K562 (cell line): ENCODE results near the gene GTPBP2. TPM values are rescaled to one million over a fixed set of nuclear protein-coding genes. Genes with fewer than 3 reads are reported as not detected.

Experiments used
- CBX8 ChIP-seq: fragments of 200-600 bp; sonication (generic); IDR thresholded peaks from 2 replicates; pipeline ENCODE4 v1.6.1; 2012; ENCODE audit warnings: borderline replicate concordance, mixed run types, low read depth, mild to moderate bottlenecking, moderate library complexity, mixed read lengths, low read length, control low read depth, inconsistent platforms; ENCODE audit not compliant: poor library complexity, severe bottlenecking; ENCODE audit errors: extremely low read depth
- E2F5 ChIP-seq: sonication (generic); formaldehyde crosslinking; IDR thresholded peaks from 2 replicates; pipeline ENCODE4 v1.8.0; 2022; ENCODE audit warnings: mild to moderate bottlenecking, missing genetic modification reagents
- FOXJ2 ChIP-seq: fragments of 200-800 bp; sonication (Bioruptor generic); IDR thresholded peaks from 2 replicates; pipeline ENCODE4 v1.6.1; 2016; ENCODE audit warnings: missing genetic modification characterization, missing compliant biosample characterization
- HMGN3 ChIP-seq: IDR thresholded peaks from 2 replicates; pipeline ENCODE4 v1.6.1; 2011; ENCODE audit warnings: borderline replicate concordance, low read depth, mild to moderate bottlenecking, mixed read lengths, low read length; ENCODE audit not compliant: insufficient read length; ENCODE audit errors: extremely low read depth
- NCOA4 ChIP-seq: fragments of 450-650 bp; IDR thresholded peaks from 2 replicates; pipeline ENCODE4 v1.6.1; 2018; ENCODE audit warnings: mild to moderate bottlenecking; ENCODE audit not compliant: partially characterized antibody
- NRF1 ChIP-seq, 2 experiments: fragments of 450-650 bp; IDR thresholded peaks in 1 of 2; conservative IDR thresholded peaks in 1 of 2; 2 replicates each; pipeline ENCODE4 v1.6.1; 2014; ENCODE audit warnings: mild to moderate bottlenecking in 2 of 2
- OTX1 ChIP-seq: fragments of 450-650 bp; formaldehyde crosslinking; IDR thresholded peaks from 2 replicates; pipeline ENCODE4 v1.4.0; 2022; ENCODE audit warnings: mild to moderate bottlenecking
- PCBP1 ChIP-seq: fragments of 200-400 bp; formaldehyde crosslinking; IDR thresholded peaks from 2 replicates; pipeline ENCODE4 v1.6.1; 2018; ENCODE audit warnings: mild to moderate bottlenecking, low read depth, low read length; ENCODE audit not compliant: poor library complexity, severe bottlenecking
- SMAD3 ChIP-seq: fragments of 450-650 bp; formaldehyde crosslinking; conservative IDR thresholded peaks from 2 replicates; pipeline ENCODE4 v1.4.0; 2020; ENCODE audit warnings: mild to moderate bottlenecking
- ZBTB5 ChIP-seq: fragments of 450-650 bp; IDR thresholded peaks from 2 replicates; pipeline ENCODE4 v1.6.1; 2017; ENCODE audit warnings: antibody characterized with exemption
- ZNF655 ChIP-seq: fragments of 250-450 bp; sonication (Bioruptor Pico); IDR thresholded peaks from 2 replicates; pipeline ENCODE4 v1.5.0; 2021
- ZNF668 ChIP-seq: fragments of 250-450 bp; sonication (Bioruptor Pico); IDR thresholded peaks from 2 replicates; pipeline ENCODE4 v1.8.0; 2022; ENCODE audit warnings: mild to moderate bottlenecking, inconsistent platforms
- polyA plus RNA-seq, 8 experiments: library from polyadenylated mRNA; depleted of rRNA in 4 of 8; stranded (reverse) in 5 of 8; unstranded in 3 of 8; fragments of >200 nt; fragmentation: Nextera tagmentation in 2 of 8; fragmentation: Illumina TruSeq in 1 of 8; extraction: Ambion mirVana in 2 of 8; extraction: Trizol in 1 of 8; gene quantifications; 2 replicates each; pipeline versions ENCODE4 v1.2.1 to v1.2.3, GENCODE V29; 2011 to 2014; ENCODE audit warnings: inconsistent platforms in 1 of 8, missing spikeins in 1 of 8
- total RNA-seq, 7 experiments: library from RNA; depleted of rRNA in 6 of 7; stranded (reverse); fragments of >200 nt in 6 of 7; fragmentation: Illumina TruSeq in 2 of 7; extraction: Trizol in 2 of 7; gene quantifications; 2 replicates each; pipeline versions ENCODE4 v1.2.1 to v1.2.3, GENCODE V29; 2011 to 2021; ENCODE audit warnings: low replicate concordance in 1 of 7
- TF ChIP-seq, protein P1 (sequence below): fragments of 250-450 bp; sonication (Bioruptor Pico); IDR thresholded peaks from 2 replicates; pipeline ENCODE4 v1.8.0; 2022; ENCODE audit warnings: moderate library complexity, mild to moderate bottlenecking, inconsistent platforms
- TF ChIP-seq, protein P2 (sequence below): IDR thresholded peaks from 3 replicates; pipeline ENCODE4 v1.6.1; 2011; ENCODE audit warnings: borderline replicate concordance, mild to moderate bottlenecking; ENCODE audit not compliant: insufficient read length, insufficient read depth
- TF ChIP-seq, protein P3 (sequence below): sonication (generic); formaldehyde crosslinking; IDR thresholded peaks from 2 replicates; pipeline ENCODE4 v1.9.0; 2022; ENCODE audit warnings: mild to moderate bottlenecking, missing genetic modification reagents

Gene GTPBP2
- total and polyA plus RNA-seq, 9 of the 15 experiments (the other 6 are each of a cell fraction or from before 2014, with no cell fraction given) = 48.4 to 196 (median 111) TPM

GRCh38 chr6:43629505-43630300 lies 639 bp upstream of the GTPBP2 start (continued):
- TF ChIP-seq ZNF668 (CRISPR knock-in tag) (peak; percentile 81; the same call in 1 of the 2 replicates), SMAD3 (0 out of 2 replicates have a peak, but pooled peaks have one; percentile 75), HMGN3 (peak; percentile 51), ZNF655 (CRISPR knock-in tag) (0 out of 2 replicates have a peak, but pooled peaks have one; percentile 16), OTX1 (peak; percentile 53; the same call in 1 of the 2 replicates), NCOA4 (no peak), E2F5 (CRISPR knock-in tag) (no peak), FOXJ2 (tag) (peak; percentile 9; the same call in 1 of the 2 replicates), PCBP1 (no peak), ZBTB5 (no peak), NRF1 (conservative IDR thresholded peaks at IDR 0.05 in 1 of 2, IDR thresholded peaks at IDR 0.05 in 1 of 2) (peak; percentile 42 to 47; a peak in 3 of 4 replicates), CBX8 (no peak)
- TF ChIP-seq, protein P1, sequence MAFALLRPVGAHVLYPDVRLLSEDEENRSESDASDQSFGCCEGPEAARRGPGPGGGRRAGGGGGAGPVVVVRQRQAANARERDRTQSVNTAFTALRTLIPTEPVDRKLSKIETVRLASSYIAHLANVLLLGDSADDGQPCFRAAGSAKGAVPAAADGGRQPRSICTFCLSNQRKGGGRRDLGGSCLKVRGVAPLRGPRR = 0 out of 2 replicates have a peak, but pooled peaks have one; percentile 9
- TF ChIP-seq, protein P2, sequence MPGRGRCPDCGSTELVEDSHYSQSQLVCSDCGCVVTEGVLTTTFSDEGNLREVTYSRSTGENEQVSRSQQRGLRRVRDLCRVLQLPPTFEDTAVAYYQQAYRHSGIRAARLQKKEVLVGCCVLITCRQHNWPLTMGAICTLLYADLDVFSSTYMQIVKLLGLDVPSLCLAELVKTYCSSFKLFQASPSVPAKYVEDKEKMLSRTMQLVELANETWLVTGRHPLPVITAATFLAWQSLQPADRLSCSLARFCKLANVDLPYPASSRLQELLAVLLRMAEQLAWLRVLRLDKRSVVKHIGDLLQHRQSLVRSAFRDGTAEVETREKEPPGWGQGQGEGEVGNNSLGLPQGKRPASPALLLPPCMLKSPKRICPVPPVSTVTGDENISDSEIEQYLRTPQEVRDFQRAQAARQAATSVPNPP = no peak
- TF ChIP-seq, protein P3, sequence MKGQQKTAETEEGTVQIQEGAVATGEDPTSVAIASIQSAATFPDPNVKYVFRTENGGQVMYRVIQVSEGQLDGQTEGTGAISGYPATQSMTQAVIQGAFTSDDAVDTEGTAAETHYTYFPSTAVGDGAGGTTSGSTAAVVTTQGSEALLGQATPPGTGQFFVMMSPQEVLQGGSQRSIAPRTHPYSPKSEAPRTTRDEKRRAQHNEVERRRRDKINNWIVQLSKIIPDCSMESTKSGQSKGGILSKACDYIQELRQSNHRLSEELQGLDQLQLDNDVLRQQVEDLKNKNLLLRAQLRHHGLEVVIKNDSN (CRISPR knock-in tag) = 0 out of 2 replicates have a peak, but pooled peaks have one; percentile 13
